Ovary (tissue), 9 donors: Measurements from ENCODE around the gene SIK3. TPM values are rescaled to one million over a fixed set of nuclear protein-coding genes. Genes with fewer than 3 reads are reported as not detected.

Experiments used
- DNase-seq, 5 donors: peaks; one replicate each; pipeline ENCODE4 v3.0.0-alpha.2; 2019 to 2020
- H3K27ac ChIP-seq, 2 donors: fragments of 200-600 bp; one replicate each; pipeline versions ENCODE4 v1.5.1 to v1.8.0; 2019 to 2022
- H3K27me3 ChIP-seq: fragments of 200-600 bp; one replicate; pipeline ENCODE4 v1.8.0; 2022
- H3K36me3 ChIP-seq: fragments of 200-600 bp; sonication (generic); one replicate; pipeline ENCODE4 v1.5.1; 2019
- H3K4me1 ChIP-seq: one replicate; pipeline ENCODE4 v1.8.1; 2013; ENCODE audit warnings: mild to moderate bottlenecking, moderate library complexity; ENCODE audit not compliant: insufficient read depth
- H3K4me3 ChIP-seq: fragments of 200-600 bp; sonication (generic); one replicate; pipeline ENCODE4 v1.5.1; 2017
- H3K9me3 ChIP-seq, 2 donors: fragments of 200-600 bp in 1 of 2; sonication (generic) in 1 of 2; one replicate each; pipeline versions ENCODE4 v1.5.1 to v1.8.1; 2013 to 2019; ENCODE audit warnings: mild to moderate bottlenecking in 1 of 2, moderate library complexity in 1 of 2
- CTCF ChIP-seq, 3 donors: fragments of 450-650 bp in 2 of 3; fragments of 200-600 bp in 1 of 3; IDR thresholded peaks; one replicate each; pipeline versions ENCODE4 v1.5.1 to v1.8.0; 2016 to 2022; ENCODE audit warnings: antibody characterized with exemption in 3 of 3, mild to moderate bottlenecking in 1 of 3
- EP300 ChIP-seq: sonication (generic); formaldehyde crosslinking; IDR thresholded peaks from one replicate; pipeline ENCODE4 v1.6.1; 2017; ENCODE audit warnings: antibody characterized with exemption
- POLR2A ChIP-seq: fragments of 450-650 bp; IDR thresholded peaks from one replicate; pipeline ENCODE4 v1.6.1; 2017; ENCODE audit warnings: antibody characterized with exemption, mild to moderate bottlenecking, moderate library complexity
- WGBS, 3 donors: extraction: QIAGEN DNeasy Blood & Tissue Kit in 1 of 3; methylation state at CpG; one replicate each; pipeline versions ENCODE4 v1.1.5 to v1.1.7; 2013 to 2017; 5-methylcytosine and 5-hydroxymethylcytosine counted together
- intact Hi-C, 4 donors: fragments of 100-400 bp; cut with DNase I; formaldehyde crosslinking; loops; one replicate each; pipeline versions ENCODE4 v1.11.0 to v1.15.1; 2022 to 2023
- polyA plus RNA-seq, 2 donors: library from polyadenylated mRNA; stranded (reverse); fragments of 200-250 nt in 1 of 2; fragments of 350-450 nt in 1 of 2; fragmentation: Illumina TruSeq in 1 of 2; extraction: RNeasy Lipid Tissue Mini Kit (QIAGEN cat#74804) in 1 of 2; gene quantifications; one replicate each; pipeline ENCODE4 v1.2.3, GENCODE V29; 2013 to 2014
- total RNA-seq, 7 donors: library from RNA; depleted of rRNA in 2 of 7; stranded (reverse); fragments of >200 nt in 2 of 7; fragmentation: NEBNext Ultra II Directional in 3 of 7; extraction: Animal tissue kit (Norgen Biotek cat#: 25700) in 3 of 7; gene quantifications; one replicate each; pipeline versions ENCODE4 v1.1.0 to v1.2.4, GENCODE V29; 2016 to 2023
- donor health status: DM: no; HTN: no; CAD: no; lungs with moderate emphysema.
- donor health status: DM: no; HTN: no; CAD: no.
- donor health status: Bipolar disorder and iron deficiency.
- donor health status: DM: yes; HTN: yes; CAD: no.
- donor health status: DM: no; HTN: no; CAD: no.
- donor health status: DM: yes; HTN: yes; CAD: no.

Gene SIK3
- total and polyA plus RNA-seq, 9 donors: 18.3 to 134 (median 56.2) TPM

- WGBS, 3 donors: 52 to 63% (median 55%) methylated on average over 4 of the region's 4 CpGs
- H3K9me3 ChIP-seq: no peaks in the 10 kb centered on the region
- H3K4me3 ChIP-seq: no peak overlapping the region
- no peak for TF ChIP-seq POLR2A
- TF ChIP-seq CTCF (IDR thresholded peaks at IDR 0.05): no peak
- no peak for TF ChIP-seq EP300
- H3K36me3 ChIP-seq: peaks cover 4% of the 10 kb centered on the region
- intact Hi-C loops: no loop called here
- H3K4me1 ChIP-seq: no peaks in the 10 kb centered on the region
- no peak overlapping the region for H3K27ac ChIP-seq
- DNase-seq: no peak
- no peaks in the 10 kb centered on the region for H3K27me3 ChIP-seq
These were observed 228.6 kb downstream of the SIK3 start for GRCh38 chr11:116869610-116870009.

- no peak for TF ChIP-seq CTCF (IDR thresholded peaks at IDR 0.05)
- intact Hi-C loops: no loop called here
- Histone ChIP-seq H3K27ac (no peak overlapping the region), H3K4me1 (no peaks in the 10 kb centered on the region), H3K27me3 (no peaks in the 10 kb centered on the region), H3K4me3 (no peak overlapping the region), H3K9me3 (no peaks in the 10 kb centered on the region), H3K36me3 (peaks cover 3% of the 10 kb centered on the region)
- no peak for DNase-seq
- WGBS, 3 donors: 74 to 89% (median 87%) methylated on average over 3 of the region's 3 CpGs
These were observed 230.2 kb downstream of the SIK3 start for GRCh38 chr11:116868066-116868465.

GRCh38 chr11:116867619-116868018 lies 230.6 kb downstream of the SIK3 start:
- Histone ChIP-seq H3K27me3 (no peaks in the 10 kb centered on the region), H3K27ac (no peak overlapping the region), H3K4me1 (no peaks in the 10 kb centered on the region), H3K9me3 (no peaks in the 10 kb centered on the region), H3K4me3 (no peak overlapping the region), H3K36me3 (no peaks in the 10 kb centered on the region)
- DNase-seq: no peak
- 91 to 96% (median 96%) methylated on average over 11 of the region's 11 CpGs for WGBS, 3 donors
- intact Hi-C loops: no loop called here
- TF ChIP-seq CTCF (IDR thresholded peaks at IDR 0.05) (no peak), EP300 (no peak), POLR2A (no peak)

GRCh38 chr11:116866804-116867455 lies 231.3 kb downstream of the SIK3 start:
- WGBS, 3 donors: 87 to 90% (median 90%) methylated on average over 6 of the region's 6 CpGs
- intact Hi-C loops: no loop called here
- H3K36me3 ChIP-seq: no peaks in the 10 kb centered on the region

More at GRCh38 chr11:116866804-116867455, 231.3 kb downstream of the SIK3 start:
- no peak overlapping the region for H3K4me3 ChIP-seq
- no peak overlapping the region for H3K27ac ChIP-seq
- H3K4me1 ChIP-seq: no peaks in the 10 kb centered on the region
- DNase-seq: no peak
- no peaks in the 10 kb centered on the region for H3K9me3 ChIP-seq
- H3K27me3 ChIP-seq: no peaks in the 10 kb centered on the region
- TF ChIP-seq CTCF (IDR thresholded peaks at IDR 0.05): no peak
- TF ChIP-seq EP300: no peak
- no peak for TF ChIP-seq POLR2A
